ENCODE data around the gene APRT.
"Not testable (repeated sequence)": the region's sequence is repeated elsewhere in the genome, so short reads cannot be mapped to it uniquely, and the experiment has no call there.

Gene APRT

DNA sequence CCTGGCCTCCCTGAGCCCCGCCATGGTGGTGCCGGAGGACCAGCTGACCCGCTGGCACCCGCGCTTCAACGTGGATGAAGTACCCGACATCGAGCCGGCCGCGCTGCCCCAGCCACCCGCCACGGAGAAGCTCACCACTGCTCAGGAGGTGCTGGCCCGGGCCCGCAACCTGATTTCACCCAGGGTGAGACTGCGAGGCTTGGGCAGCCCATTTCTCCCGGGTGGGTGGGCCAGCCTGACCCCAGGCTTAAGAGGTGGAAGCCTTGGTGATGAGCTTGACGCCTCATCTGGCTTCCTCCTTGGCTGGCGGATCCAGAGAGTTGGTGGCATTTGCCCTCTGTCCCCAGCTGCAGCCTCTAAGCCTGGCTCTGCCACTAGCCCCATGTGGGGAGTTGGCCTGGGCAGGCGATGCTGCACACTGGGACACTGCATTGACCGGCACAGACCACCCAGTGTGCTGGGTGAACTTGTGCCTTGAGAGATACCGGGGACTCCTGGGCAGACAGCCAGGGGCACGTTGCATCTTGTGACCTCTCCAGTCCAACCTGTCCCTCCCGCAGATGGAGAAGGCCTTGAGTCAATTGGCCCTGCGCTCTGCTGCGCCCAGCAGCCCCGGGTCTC, 5.1 kb downstream of the APRT start:
- DNase-seq, result no peak

DNA sequence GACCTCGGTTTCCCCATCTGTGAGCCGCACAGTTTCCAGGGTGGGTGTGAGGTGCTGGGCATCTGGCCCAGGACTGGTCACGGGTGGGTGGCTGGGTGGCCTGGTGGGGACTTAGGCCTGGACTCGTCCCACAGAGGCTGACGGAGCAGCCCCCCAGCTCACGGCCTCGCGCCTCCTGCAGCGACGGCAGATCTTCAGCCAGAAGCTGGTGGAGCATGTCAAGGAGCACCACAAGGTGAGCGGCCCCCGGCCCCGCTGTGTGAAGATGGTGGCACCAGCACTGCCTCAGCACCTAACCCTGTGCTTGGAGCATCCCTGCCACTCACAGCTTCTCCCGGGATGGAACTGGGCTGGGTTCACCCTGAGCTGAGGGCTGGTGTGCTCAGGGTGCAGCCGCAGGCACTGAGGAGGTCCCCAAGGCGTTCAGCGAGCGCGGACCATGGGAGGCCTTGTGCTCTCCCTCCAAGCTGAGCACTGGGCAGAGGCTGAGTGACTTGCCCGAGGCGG, 5.8 kb downstream of the APRT start:
- no peak for DNase-seq

DNA sequence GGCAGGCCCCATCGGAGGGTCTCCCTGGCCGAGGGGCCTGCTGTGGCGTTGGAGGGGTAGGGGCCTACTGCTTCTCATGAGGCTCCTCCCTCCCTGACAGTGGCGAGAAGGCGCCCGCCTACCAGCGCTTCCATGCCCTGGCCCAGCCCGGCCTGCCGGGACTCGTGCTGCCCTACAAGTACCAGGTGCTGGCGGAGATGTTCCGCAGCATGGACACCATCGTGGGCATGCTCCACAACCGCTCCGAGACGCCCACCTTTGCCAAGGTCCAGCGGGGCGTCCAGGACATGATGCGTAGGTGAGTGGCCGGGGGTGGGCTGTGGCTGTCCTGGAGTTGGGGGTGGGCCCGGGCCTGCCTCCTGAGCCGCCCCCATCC, 6.4 kb downstream of the APRT start:
- no peak for DNase-seq

DNA sequence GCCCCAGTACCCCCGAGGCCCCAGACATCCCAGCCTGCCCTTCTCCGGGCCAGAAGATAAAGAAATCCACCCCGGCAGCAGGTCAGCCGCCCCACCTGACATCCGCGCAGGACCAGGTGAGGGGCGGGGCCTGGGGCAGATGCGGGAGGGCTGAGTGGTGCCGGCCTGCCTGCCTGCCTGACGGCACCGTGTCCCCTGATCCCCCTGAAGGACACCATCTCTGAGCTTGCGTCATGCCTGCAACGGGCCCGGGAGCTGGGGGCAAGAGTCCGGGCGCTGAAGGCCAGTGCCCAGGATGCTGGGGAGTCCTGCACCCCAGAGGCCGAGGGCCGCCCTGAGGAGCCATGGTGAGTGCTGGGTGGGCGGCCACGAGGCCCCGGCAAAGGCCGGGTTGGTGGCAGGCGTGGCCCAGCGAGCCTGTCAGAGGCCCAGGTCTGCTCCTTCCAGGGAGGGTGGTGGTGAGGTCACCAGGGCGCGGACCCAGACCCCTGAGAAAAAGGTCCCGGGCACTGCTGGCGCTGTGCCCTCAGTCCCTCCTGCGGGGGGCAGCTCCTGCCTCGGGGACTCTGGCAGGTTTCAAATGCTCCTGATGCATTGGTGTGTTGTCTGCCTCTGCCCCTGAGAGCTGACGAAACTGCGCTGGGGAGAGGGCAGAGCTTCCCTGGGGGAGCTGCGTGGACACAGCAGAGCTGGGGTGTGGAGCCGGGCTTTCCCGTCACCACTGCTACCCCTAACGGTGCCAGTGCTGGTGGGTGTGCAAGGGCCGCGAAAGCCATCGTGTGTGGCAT, 7.0 kb downstream of the APRT start:
- no peak for DNase-seq

DNA sequence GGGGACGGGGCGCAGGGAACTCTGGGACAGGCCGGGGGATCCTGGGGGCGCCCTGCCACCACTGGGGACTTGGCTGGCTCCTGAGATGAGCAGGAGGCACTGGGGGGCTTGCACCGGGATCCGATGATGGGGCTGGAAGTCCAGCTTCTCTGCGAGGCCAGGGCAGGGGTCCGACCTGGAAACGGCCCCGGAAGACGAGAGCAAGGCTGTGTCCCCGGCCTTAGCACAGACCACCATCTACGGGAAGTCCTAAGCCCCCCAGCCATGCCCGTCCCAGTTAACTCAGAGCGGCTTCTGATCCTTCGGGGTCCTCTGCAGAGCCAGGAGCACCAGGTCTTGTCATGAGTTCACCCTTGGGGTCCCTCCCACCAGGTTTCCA, 7.6 kb downstream of the APRT start:
- no peak for DNase-seq

DNA sequence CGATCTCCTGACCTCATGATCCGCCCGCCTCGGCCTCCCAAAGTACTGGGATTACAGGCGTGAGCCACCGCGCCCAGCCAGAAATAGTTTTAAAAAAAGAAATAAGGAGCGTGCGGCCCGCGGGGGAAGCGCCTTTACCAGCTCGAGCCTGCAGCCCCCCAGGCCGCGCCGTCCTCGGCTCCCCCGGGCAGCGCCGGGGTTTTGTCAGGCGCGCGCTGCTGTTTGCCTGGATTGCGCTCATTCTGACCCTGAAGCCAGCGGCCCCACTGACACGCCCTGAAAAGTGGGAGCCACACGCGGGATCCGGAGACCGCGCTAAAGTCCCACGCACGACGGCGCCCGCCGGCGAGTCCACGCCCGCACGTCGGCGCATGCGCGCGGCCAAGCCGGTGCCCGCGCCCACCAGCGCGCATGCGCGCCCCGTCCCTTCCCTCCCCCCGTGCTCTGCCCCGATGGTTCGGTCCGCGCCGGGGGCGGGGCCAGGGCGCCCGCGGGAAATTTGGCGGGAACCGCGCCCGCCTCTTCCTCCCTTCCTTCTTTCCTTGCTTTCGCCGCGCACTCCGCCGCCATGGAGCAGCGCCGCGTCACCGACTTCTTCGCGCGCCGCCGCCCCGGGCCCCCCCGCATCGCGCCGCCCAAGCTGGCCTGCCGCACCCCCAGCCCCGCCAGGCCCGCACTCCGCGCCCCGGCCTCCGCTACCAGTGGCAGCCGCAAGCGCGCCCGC, 8.3 kb downstream of the APRT start, which contains the start of gene CDT1:
Gene CDT1 (plus strand): TSS at position 526 of the 724 bp plus-strand sequence. CDS start 43 bp downstream, at position 569.
- peak; percentile 64 to 87 for DNase-seq

DNA sequence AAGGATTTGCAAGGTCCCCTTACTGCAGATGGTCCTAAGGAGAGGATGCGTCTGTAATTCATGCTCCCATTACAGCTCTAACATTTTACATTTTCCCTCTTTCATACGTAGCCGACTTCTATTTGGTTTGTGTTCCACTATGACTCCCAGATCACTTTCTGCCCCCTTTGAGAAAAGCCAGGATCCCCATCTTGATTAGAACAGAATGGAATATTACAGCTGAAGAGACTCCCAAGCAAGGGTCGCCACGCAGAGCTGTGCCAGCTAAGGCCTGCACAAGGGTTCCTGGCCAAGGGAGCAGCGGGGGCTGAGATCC, 11.5 kb downstream of the APRT start:
- DNase-seq, result no peak

DNA sequence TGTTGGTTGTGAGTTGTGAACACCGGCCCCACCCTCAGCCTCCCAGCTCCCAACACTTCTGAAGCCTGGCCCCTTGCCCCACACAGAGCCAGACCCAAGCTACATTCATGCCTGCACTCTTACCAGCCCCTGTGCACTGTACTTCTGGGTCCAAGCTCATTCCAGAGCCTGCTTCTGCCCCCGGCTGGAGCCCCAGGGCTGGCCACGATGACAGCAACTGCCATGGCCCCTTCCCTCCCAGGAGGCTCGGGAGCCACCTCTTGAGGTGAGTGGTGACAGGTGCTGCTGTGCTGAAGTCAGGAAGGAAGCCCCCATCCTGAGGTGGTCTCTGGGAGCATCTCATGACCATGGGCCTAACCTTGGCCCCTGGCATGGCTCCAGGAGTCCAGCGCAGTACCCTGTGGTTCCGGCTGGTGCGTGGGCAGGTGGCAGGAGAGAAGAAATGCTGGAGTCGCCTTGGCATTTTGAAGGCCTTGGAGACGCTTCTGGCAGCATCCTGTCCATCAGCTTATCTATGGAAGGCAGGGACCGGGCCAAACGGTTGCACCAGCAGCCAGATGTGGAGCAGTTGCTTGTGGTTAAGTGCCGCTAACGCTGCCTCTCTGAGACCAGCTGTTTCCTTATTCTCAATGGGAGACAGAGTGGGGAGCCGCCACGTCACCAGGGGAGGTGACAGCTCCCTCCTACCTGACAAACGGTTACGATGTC, 12.0 kb downstream of the APRT start:
- peak in 1 of 2 experiments; percentile 39 for DNase-seq

DNA sequence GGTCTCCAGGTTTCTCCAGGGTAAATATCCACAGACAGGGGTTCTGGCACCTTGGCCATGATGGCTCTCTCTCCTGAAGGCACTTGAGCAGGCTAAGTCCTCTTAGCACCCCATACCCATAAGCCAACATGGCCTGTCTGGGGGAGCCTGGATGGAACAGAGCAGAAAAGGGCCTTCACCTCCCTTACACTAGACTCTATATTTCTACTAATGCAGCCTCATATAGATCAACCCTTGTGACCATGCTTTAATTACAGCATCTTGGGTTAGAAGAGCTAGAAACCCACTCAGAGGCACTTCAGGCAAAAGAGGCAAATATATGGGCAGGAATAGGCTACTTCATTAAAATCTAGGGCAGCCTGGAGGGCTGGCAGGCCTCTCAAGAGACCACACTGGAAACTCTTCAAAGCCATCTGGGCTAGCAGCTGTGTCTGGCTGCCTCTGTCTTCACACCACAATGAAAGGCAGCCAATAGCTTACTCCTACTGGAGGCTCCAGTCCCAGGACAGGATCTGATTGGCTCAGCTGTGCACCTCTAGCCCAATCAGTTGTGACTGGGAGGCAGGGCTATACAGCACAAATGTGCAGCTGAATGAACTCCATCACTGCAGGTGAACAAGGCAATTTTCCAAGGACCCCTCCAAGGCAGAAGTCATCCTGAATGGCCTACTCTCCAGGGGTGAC, 12.8 kb downstream of the APRT start:
- peak; percentile 98 to 99 for DNase-seq

DNA sequence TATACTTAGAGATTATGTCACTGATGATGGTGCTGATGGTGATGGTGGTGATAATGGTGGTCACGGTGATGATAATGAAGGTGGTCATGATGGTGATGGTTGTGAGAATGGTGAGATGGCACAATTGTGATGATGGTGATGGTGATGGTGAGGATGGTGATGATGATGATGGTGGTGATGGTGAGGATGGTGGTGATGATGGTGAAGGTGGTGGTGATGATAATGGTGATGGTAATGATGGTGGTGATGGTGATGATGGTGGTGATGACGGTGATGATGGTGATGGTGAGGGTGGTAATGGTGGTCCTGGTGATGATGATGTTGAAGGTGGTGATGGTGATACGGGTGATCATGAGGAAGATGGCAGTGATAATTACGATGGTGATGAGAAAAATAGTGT, 13.7 kb downstream of the APRT start:
- DNase-seq, result no peak

DNA sequence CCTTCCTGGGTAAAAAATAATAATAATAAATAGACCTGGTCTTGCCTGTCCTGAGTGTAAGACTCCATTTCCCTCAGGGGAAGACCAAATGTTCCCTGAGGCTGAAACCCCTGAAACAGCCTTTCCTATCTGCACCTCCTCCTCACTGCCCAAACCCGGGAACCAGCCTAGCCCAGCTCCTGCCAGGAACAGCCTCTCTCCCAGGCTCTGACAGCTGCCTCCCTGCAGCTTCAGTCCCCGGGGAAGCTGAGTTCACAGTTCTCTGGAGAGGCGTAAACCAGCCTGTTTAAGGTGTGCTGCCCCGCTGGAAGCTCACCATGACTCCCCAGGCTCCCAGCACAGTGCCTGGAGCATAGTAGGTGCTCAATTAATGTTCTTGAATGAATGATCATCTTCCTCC, 15.4 kb downstream of the APRT start:
- no peak for DNase-seq

DNA sequence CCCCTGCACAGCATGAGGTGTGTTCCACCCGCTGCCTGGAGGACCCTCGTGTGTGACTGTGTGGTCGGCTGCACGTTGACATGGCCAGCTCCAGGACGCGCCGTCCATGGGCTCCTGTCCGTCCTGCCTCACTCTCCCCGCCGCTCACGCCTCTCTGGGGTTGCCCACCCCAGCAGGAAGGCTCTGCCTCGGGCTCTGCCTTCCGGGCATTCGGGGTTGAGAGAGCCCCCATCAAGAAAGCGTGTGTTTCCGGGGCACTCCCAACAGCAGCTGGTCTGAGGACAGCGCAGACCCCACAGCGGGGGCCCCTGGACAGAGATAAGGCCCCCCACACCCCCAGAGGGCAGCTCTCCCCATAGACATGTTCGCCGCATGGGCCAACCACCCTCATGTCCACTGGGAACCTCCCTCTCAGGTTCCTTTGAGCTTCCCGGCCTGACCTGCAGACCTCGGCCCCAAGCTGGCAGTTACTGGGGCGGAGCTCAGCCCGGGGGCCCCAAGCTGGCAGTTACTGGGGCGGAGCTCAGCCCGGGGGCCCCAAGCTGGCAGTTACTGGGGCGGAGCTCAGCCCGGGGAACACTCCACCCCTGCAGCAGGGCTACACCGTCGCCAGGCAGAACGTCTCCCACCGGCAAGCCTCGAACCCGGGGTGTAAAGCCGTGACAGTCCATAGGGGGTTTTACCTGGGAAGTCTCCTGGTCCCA, 18.3 kb downstream of the APRT start:
- no peak for DNase-seq

DNA sequence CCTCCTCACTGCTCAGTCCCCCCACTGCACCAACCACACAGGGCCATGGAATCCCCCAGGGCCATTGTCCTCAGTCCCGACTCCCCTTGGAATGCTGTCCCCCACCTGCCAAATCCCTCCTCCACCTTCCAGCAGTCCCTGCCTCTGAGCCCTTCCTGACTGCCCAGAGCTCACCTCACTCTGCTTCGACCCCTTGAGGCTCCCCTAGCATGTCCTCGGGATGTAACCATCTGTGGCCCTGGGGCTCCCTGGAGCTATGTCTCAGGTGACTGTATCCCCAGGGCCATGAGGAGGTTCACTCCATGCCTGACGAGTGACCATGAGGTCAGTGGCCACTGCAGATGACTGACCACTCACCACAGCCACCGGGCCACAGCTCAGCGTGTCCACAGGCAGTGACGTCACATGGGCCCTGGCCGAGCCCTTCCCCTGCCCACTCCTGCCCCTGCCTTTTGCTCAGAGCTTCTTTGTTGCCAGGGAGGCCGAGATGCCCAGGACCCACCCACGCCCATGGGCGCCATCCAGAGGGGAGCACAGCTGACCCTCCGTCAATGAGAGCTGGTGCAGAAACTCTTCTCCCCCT, 19.0 kb downstream of the APRT start:
- no peak for DNase-seq

DNA sequence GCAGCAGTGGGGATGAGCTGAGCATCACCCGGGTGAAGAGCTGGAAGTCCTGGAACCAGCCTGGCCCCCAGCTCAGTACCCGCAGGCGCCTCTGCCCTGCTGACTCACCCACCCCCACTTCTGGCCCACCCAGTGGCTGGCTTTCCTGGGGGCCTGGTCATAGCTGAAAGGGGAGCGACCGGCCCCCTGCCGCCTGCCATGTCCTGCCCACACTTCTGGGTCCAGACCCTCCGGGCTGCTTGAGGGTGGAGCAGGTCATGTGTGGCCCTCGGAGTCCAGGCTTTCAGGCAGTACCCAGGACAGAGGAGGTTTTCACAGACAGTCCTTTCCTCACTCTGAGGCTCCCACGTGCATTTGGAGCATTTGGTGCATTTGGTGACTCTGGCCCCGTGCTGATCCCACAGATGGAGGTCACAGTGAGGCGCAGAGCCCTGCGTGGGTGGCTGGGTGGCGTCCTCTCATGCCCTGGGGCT, 19.6 kb downstream of the APRT start:
- DNase-seq, result no peak

DNA sequence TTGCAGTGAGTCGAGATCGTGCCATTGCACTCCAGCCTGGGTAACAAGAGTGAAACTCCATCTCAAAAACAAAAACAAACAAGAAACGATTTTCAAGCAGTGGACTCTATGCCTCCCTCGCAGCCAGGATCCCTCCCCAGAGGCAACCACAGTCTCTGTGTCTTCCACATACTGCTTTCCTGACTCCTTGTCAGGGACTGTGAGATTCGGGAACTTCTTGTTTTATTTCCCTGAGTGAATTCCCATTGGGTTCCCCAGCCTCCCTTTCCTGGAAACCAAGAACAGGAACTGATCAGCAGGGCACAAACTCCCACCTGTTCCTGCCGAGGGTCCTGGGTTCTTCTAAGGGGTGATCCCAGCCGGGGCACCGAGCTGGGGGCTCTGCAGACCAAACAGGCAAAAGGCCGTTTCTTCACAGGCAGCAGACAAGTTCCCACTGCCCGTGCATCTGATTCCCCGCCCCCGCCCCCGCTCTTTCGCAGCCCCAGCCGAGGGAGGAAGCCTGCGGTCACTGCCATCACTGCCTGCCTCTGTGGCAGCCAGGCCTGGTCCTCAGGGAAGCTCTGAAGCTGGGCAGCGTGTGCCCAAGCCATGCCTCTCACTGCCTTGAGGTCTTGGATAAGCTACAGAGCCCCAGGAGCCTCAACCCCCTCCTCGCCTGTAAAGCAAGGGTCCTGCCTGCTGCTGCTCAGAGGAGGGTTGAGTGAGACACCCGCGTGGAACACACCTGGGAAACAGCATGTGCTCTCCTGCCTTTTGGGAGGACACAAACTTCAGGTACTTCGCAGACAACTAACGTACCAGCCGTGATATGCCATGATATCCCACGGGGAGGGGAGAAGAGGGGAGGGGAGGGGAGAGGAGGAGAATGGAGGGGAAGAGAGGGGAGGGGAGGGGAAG, 21.2 kb downstream of the APRT start:
- no peak for DNase-seq

DNA sequence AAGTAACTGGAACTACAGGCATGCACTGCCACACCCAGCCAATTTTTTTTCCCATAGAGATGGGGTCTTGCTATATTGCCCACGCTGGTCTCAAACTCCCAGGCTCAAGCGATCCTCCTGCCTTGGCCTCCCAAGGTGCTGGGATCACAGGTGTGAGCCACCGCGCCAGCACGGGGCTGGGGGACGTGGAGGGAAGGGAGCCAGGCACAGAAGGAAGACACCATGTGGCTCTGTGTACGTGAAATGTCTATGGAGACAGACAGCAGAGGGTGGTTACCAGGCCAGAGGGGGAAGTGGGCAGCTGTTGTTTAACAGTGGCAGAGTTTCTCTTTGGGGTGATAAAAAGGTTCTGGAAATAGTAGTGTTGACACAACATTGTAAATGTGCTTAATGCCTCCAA, 22.1 kb downstream of the APRT start:
- DNase-seq, result no peak

DNA sequence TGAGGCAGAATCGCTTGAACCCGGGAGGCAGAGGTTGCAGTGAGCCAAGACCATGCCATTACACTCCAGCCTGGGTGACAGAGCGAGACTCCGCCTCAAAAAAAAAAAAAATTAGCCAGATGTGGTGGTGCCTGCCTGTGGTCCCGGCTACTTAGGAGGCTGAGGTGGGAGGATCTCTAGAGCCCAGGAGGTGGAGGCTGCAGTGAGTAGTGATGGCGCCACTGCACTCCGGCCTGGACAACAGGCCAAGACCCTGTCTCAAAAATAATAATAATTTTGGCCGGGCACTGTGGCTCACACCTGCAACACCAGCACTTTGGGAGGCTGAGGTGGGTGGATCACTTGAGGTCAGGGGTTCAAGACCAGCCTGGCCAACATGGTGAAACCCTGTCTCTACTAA, 23.0 kb downstream of the APRT start:
- not testable (repeated sequence) for DNase-seq

DNA sequence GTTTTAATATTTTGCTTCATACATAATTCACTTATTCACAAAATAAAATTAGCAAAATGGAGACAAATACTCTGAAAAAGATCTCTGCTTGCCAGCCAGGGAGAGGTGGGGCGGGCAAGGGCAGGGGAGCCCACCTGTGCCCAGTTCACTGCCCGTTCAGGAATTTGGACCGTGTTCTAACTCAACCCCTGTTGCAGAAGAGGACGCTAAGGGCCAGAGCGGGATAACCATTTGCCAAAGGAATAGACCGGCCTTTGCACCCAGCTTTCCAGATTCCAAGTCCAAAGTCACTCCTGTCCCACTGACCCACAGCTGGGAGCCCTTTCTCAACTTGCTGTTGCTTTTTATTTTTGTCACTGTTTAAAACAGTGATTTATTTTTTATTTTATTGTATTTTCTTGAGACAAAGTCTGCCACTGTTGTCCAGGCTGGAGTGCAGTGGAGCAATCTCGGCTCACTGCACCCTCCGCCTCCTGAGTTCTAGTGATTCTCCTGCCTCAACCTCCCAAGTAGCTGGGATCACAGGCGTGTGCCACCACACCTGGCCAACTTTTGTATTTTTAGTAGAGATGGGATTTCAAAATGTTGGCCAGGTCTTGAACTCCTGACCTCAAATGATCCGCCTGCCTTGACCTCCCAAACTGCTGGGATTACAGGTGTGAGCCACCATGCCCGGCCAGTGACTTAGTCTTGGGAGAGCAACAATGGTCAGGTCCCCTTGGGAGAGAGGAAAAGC, 24.0 kb downstream of the APRT start:
- DNase-seq, result no peak

DNA sequence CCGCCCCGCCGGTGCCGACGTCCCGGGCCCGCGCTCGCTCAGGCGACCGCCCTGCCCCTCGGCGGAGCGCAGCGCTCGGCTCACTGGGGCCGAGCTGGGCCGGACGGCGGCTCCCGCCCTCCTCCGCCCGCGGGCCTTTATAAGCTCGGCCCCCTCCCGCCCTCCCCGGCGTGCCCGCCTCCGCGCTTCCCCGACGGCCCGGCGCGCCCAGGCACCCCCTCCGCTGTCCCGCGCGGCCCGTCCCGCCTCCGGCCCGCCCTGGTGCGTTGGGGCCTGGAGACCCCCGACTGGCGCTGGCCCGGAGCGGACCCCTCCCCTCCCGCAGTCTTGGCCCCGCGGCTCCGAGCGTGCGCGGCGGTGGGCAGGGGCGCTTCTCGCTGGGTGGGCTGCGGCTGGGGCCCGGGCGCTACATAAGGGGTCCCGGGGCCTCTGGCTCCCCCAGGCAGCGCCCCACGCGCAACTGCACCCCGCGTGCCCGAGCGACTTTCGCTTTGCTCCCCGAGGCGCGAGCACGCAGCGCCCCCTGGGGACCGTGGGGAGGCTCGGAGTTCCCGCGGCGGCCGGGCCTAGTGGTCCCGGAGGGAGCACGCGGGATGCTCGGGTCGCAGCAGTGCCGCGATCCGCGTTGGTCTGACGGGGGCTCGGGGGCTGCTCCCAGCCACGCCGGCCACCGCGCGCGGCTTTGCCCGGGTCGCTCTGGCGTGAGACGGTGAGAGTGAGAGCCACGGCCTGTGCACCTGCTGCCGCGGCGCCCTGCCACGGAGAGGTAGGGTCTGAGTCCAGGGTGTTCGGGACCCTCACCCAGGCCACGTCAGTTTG, 26.4 kb downstream of the APRT start, which contains the start of gene PIEZO1:
Gene PIEZO1 (minus strand): TSS at position 115 of the 819 bp plus-strand sequence. CDS start 256 bp downstream, outside the sequence.
- DNase-seq, result peak; percentile 53 to 74
